ENCODE results near the gene RHBDD1.
A peak's percentile ranks its signal among the peaks of the same experiment; 100 is the strongest.

The RHBDD1 gene

DNA sequence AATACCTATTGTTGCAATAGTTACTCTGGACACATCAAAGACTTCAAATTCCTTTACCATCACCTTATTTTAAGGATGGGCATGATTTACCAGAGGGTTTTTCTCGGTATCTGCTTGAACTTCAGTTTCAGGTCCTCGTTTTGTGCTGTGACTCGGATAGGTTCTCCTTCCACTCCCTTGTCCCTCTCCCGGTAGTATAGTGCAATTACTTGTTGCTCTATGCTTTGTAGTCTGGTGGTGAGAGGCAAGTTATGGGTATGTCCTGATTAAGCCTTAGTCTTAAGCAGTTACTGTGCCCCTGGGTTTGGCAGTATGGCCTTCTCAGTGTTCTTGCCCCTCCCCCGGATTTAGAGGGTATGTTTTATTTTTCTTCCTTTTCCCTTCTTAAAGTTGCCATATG is 96.6 kb downstream of the RHBDD1 start:
- Histone ChIP-seq H3K27ac (ENCODE audit: low read depth, low read length) (no peak overlapping the region), H2BK12ac (ENCODE audit: low read length) (no peak overlapping the region)
- no CpG with 5 or more reads among the region's 5 CpGs for WGBS (ENCODE audit: extremely low coverage, insufficient coverage, insufficient read length)

DNA sequence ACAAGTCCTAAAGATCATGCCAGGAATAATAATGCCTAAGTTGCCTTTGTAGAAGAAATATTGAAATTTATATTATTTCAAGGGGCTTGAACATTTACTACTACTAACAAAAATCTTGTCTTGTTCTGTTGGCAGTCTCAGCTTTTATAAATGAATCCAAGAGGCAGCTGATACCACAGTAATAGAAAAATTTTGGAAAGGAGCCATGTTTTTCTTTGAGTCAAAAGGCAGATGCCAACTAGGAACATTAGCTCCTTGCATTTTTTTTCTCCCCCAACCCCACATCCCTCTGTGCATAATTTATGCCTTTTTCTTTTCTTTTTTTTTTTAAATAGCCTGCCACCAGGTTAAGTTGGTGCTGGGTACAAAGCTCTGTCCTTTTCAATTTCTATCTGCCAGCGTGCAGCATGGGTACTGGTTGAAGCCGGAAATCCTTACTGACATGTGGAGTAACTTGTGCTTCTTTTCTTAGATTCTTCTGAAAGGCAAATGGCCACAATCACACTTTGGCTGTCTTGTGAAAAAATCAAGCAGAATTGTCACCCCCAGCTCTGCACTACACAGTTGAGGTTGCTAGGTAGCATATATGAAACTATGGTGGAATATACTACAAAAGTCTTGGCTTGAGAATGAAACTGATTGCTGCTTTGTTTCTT is 98.8 kb downstream of the RHBDD1 start:
- Histone ChIP-seq H3K79me2 (ENCODE audit: control insufficient read depth, insufficient read depth, low read length, poor library complexity) (no peaks in the 10 kb centered on the region), H2AK5ac (ENCODE audit: low read length) (no peak overlapping the region), H3K27me3 (ENCODE audit: insufficient read depth, low read length) (no peaks in the 10 kb centered on the region), H2BK5ac (ENCODE audit: low read depth, low read length, poor library complexity) (no peak overlapping the region), H3K9me3 (ENCODE audit: insufficient read depth, low read depth, low read length) (no peaks in the 10 kb centered on the region), H3K27ac (ENCODE audit: low read depth, low read length) (no peak overlapping the region), H3K4me3 (ENCODE audit: low read depth, low read length) (no peak overlapping the region), H4K8ac (ENCODE audit: low read depth, low read length) (no peak overlapping the region), H3K4ac (ENCODE audit: low read depth, low read length) (no peak overlapping the region), H3K79me1 (ENCODE audit: low read length) (no peaks in the 10 kb centered on the region), H2AFZ (ENCODE audit: insufficient read depth, low read length, poor library complexity) (no peak overlapping the region), H4K91ac (ENCODE audit: low read depth, low read length) (no peak overlapping the region), H3K4me1 (ENCODE audit: control insufficient read depth in 1 of 2, insufficient read depth in 2 of 2, low read length in 2 of 2) (no peaks in the 10 kb centered on the region), H3K14ac (ENCODE audit: low read length) (no peak overlapping the region), H3K36me3 (ENCODE audit: control insufficient read depth in 1 of 2, insufficient read depth in 2 of 2, low read length in 2 of 2) (no peaks in the 10 kb centered on the region), H2BK12ac (ENCODE audit: low read length) (no peak overlapping the region), H4K12ac (ENCODE audit: low read depth, low read length) (no peak overlapping the region), H3K23ac (ENCODE audit: low read length) (no peak overlapping the region), H3K18ac (ENCODE audit: low read length) (no peak overlapping the region), H2BK120ac (ENCODE audit: insufficient read depth, low read length, poor library complexity) (no peak overlapping the region), H3K4me2 (ENCODE audit: low read length) (no peak overlapping the region), H3K9ac (ENCODE audit: low read length) (no peak overlapping the region)
- no CpG with 5 or more reads among the region's 2 CpGs for WGBS (ENCODE audit: extremely low coverage, insufficient coverage, insufficient read length)
- DNase-seq: no peak

More for the DNA sequence above, 96.6 kb downstream of the RHBDD1 start:
- no peak overlapping the region for H3K9ac ChIP-seq (ENCODE audit: low read length)
- H2AK5ac ChIP-seq (ENCODE audit: low read length): no peak overlapping the region
- H3K36me3 ChIP-seq (ENCODE audit: control insufficient read depth in 1 of 2, insufficient read depth in 2 of 2, low read length in 2 of 2): no peaks in the 10 kb centered on the region
- H3K4me3 ChIP-seq (ENCODE audit: low read depth, low read length): no peak overlapping the region
- H3K79me1 ChIP-seq (ENCODE audit: low read length): no peaks in the 10 kb centered on the region
- H3K23ac ChIP-seq (ENCODE audit: low read length): no peak overlapping the region
- H2BK120ac ChIP-seq (ENCODE audit: insufficient read depth, low read length, poor library complexity): no peak overlapping the region
- H3K14ac ChIP-seq (ENCODE audit: low read length): no peak overlapping the region
- H3K27me3 ChIP-seq (ENCODE audit: insufficient read depth, low read length): no peaks in the 10 kb centered on the region
- no peaks in the 10 kb centered on the region for H3K9me3 ChIP-seq (ENCODE audit: insufficient read depth, low read depth, low read length)
- H4K8ac ChIP-seq (ENCODE audit: low read depth, low read length): no peak overlapping the region
- DNase-seq: peak in 1 of 2 donors; percentile 65
- no peaks in the 10 kb centered on the region for H3K79me2 ChIP-seq (ENCODE audit: control insufficient read depth, insufficient read depth, low read length, poor library complexity)
- no peak overlapping the region for H3K4ac ChIP-seq (ENCODE audit: low read depth, low read length)
- no peak overlapping the region for H3K18ac ChIP-seq (ENCODE audit: low read length)
- H3K4me1 ChIP-seq (ENCODE audit: control insufficient read depth in 1 of 2, insufficient read depth in 2 of 2, low read length in 2 of 2): no peaks in the 10 kb centered on the region
- no peak overlapping the region for H3K4me2 ChIP-seq (ENCODE audit: low read length)
- H4K12ac ChIP-seq (ENCODE audit: low read depth, low read length): no peak overlapping the region
- no peak overlapping the region for H4K91ac ChIP-seq (ENCODE audit: low read depth, low read length)
- H2BK5ac ChIP-seq (ENCODE audit: low read depth, low read length, poor library complexity): no peak overlapping the region
- H2AFZ ChIP-seq (ENCODE audit: insufficient read depth, low read length, poor library complexity): no peak overlapping the region

DNA sequence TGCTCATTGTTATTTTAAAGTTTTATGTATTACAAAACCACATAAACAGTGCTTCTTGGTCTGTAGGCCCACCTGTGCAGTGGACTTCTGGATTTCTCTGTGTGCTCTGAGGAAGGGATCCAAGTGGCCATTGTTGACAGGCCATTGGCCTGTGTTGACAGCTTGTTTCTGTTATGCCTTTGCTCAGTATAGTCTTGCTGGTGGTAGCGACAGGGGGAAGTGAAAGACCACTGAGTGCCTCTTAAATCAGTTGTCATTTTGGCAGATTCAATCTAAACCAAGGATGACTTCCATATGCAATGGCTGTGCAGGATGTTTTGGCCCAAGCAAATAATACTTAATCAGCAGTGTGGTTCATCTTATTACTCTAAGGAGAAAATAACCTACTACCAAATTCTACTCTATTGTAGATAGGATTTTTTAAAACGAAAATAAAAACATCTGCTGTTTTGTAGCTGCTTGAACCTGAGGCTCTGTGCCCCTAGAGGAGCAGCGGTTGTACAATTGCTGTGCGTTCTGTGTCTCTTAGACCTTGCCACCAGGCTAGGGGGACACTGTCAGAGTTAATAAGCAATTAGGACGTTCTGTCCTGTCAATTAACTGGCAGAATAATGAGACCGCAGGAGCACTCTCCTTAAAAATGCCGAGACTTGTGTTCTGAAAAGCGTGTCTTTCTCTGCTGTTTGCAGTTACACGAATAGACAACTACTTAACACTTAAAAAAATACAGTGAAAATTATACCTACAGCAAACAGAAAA is 108.2 kb downstream of the RHBDD1 start:
- H3K14ac ChIP-seq (ENCODE audit: low read length): no peak overlapping the region
- no peaks in the 10 kb centered on the region for H3K79me2 ChIP-seq (ENCODE audit: control insufficient read depth, insufficient read depth, low read length, poor library complexity)
- no peak overlapping the region for H2AFZ ChIP-seq (ENCODE audit: insufficient read depth, low read length, poor library complexity)
- no peak overlapping the region for H3K23ac ChIP-seq (ENCODE audit: low read length)
- H2BK120ac ChIP-seq (ENCODE audit: insufficient read depth, low read length, poor library complexity): no peak overlapping the region
- no peak overlapping the region for H3K27ac ChIP-seq (ENCODE audit: low read depth, low read length)
- H3K36me3 ChIP-seq (ENCODE audit: control insufficient read depth in 1 of 2, insufficient read depth in 2 of 2, low read length in 2 of 2): no peaks in the 10 kb centered on the region
- no peak overlapping the region for H4K12ac ChIP-seq (ENCODE audit: low read depth, low read length)
- no peak overlapping the region for H2BK5ac ChIP-seq (ENCODE audit: low read depth, low read length, poor library complexity)
- DNase-seq: no peak
- no peak overlapping the region for H3K4me2 ChIP-seq (ENCODE audit: low read length)
- H3K4ac ChIP-seq (ENCODE audit: low read depth, low read length): no peak overlapping the region
- H3K18ac ChIP-seq (ENCODE audit: low read length): no peak overlapping the region
- no peak overlapping the region for H3K9ac ChIP-seq (ENCODE audit: low read length)
- H3K27me3 ChIP-seq (ENCODE audit: insufficient read depth, low read length): no peaks in the 10 kb centered on the region
- H3K4me1 ChIP-seq (ENCODE audit: control insufficient read depth in 1 of 2, insufficient read depth in 2 of 2, low read length in 2 of 2): no peaks in the 10 kb centered on the region
- no peak overlapping the region for H4K91ac ChIP-seq (ENCODE audit: low read depth, low read length)
- no peak overlapping the region for H4K8ac ChIP-seq (ENCODE audit: low read depth, low read length)
- H2AK5ac ChIP-seq (ENCODE audit: low read length): no peak overlapping the region
- H2BK12ac ChIP-seq (ENCODE audit: low read length): no peak overlapping the region
- no peak overlapping the region for H3K4me3 ChIP-seq (ENCODE audit: low read depth, low read length)
- no peaks in the 10 kb centered on the region for H3K79me1 ChIP-seq (ENCODE audit: low read length)
- no peaks in the 10 kb centered on the region for H3K9me3 ChIP-seq (ENCODE audit: insufficient read depth, low read depth, low read length)
- WGBS (ENCODE audit: extremely low coverage, insufficient coverage, insufficient read length): no CpG with 5 or more reads among the region's 9 CpGs

DNA sequence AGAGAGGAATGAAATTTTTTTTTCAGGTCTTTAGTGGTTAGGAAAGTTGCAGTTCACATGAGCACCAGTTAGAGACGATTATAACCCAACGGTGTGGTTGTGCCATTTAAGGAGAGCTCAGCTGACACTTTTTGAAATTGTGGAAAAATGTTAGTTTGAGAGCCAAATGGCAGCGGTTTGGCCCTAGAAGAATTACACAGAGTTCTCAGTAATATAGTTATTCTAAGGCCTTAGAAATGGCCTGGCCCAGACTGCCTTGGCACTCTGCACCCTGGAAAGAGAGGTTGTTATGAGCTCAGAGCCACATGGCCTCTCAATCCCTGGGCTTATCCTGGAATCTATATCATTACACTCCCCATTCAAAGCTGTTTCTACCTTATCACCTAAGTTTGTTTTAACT is 117.4 kb downstream of the RHBDD1 start:
- no peak overlapping the region for H3K4me3 ChIP-seq (ENCODE audit: low read depth, low read length)
- no peak overlapping the region for H2BK120ac ChIP-seq (ENCODE audit: insufficient read depth, low read length, poor library complexity)
- no peaks in the 10 kb centered on the region for H3K9me3 ChIP-seq (ENCODE audit: insufficient read depth, low read depth, low read length)
- H2AK5ac ChIP-seq (ENCODE audit: low read length): no peak overlapping the region
- H2AFZ ChIP-seq (ENCODE audit: insufficient read depth, low read length, poor library complexity): no peak overlapping the region
- peaks cover 3 to 8% of the 10 kb centered on the region in 2 experiments for H3K4me1 ChIP-seq (ENCODE audit: control insufficient read depth in 1 of 2, insufficient read depth in 2 of 2, low read length in 2 of 2)
- H3K9ac ChIP-seq (ENCODE audit: low read length): no peak overlapping the region
- no peaks in the 10 kb centered on the region for H3K27me3 ChIP-seq (ENCODE audit: insufficient read depth, low read length)
- no peak overlapping the region for H4K91ac ChIP-seq (ENCODE audit: low read depth, low read length)
- H2BK12ac ChIP-seq (ENCODE audit: low read length): no peak overlapping the region
- no peak overlapping the region for H3K23ac ChIP-seq (ENCODE audit: low read length)
- WGBS (ENCODE audit: extremely low coverage, insufficient coverage, insufficient read length): no CpG with 5 or more reads among the region's 3 CpGs
- no peak overlapping the region for H3K4me2 ChIP-seq (ENCODE audit: low read length)
- no peak overlapping the region for H2BK5ac ChIP-seq (ENCODE audit: low read depth, low read length, poor library complexity)
- no peak overlapping the region for H3K27ac ChIP-seq (ENCODE audit: low read depth, low read length)
- H3K18ac ChIP-seq (ENCODE audit: low read length): no peak overlapping the region
- H4K8ac ChIP-seq (ENCODE audit: low read depth, low read length): no peak overlapping the region
- DNase-seq: no peak
- no peak overlapping the region for H4K12ac ChIP-seq (ENCODE audit: low read depth, low read length)
- H3K79me2 ChIP-seq (ENCODE audit: control insufficient read depth, insufficient read depth, low read length, poor library complexity): no peaks in the 10 kb centered on the region
- no peaks in the 10 kb centered on the region for H3K36me3 ChIP-seq (ENCODE audit: control insufficient read depth in 1 of 2, insufficient read depth in 2 of 2, low read length in 2 of 2)
- H3K4ac ChIP-seq (ENCODE audit: low read depth, low read length): no peak overlapping the region
- H3K14ac ChIP-seq (ENCODE audit: low read length): no peak overlapping the region
- no peaks in the 10 kb centered on the region for H3K79me1 ChIP-seq (ENCODE audit: low read length)
